Skin of body (tissue), 2 donors: ENCODE data around the gene HTT-AS. TPM values are rescaled to one million over a fixed set of nuclear protein-coding genes. Genes with fewer than 3 reads are reported as not detected.

Experiments
- DNase-seq: peaks from one replicate; lab custom pipeline; 2025; lab: John Stamatoyannopoulos, UW
- total RNA-seq: library from RNA; depleted of rRNA; stranded (reverse); fragments of >200 nt; gene quantifications from one replicate; pipeline ENCODE4 v1.2.3, GENCODE V29; 2014

The HTT-AS gene
- total RNA-seq, 1 donor from 2014 or later: not detected

DNA sequence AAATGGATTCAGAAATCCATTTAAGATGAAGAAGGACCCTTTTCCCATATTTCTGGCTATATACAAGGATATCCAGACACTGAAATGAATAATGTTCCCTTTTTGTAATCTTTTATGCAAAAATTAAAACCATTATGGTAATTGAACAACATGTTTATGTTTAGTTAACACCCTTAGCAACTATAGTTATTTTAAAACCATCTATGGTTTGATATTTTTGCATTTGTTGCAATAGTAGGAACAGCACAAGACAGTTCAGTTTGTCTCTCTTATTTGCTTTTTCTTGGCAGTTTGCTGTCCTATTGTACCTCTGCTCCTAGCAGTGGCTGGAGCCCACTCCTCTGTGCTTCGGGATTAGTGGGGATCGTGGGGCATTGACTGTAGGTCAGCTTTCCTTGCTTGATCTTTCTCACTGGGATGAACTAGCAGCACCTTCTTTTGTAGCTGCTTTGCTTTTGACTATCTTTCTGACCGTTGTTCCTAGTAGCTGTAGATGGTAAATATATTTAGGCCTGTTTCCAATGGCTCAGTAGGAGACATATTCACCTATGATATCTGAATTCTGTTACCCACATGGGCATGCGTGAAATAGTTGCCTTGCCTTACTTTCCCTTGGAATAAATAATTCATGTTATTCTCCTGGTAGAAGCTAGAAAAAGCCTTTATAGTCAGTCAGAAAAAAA lies 12.9 kb upstream of the HTT-AS start:
- no peak for DNase-seq

DNA sequence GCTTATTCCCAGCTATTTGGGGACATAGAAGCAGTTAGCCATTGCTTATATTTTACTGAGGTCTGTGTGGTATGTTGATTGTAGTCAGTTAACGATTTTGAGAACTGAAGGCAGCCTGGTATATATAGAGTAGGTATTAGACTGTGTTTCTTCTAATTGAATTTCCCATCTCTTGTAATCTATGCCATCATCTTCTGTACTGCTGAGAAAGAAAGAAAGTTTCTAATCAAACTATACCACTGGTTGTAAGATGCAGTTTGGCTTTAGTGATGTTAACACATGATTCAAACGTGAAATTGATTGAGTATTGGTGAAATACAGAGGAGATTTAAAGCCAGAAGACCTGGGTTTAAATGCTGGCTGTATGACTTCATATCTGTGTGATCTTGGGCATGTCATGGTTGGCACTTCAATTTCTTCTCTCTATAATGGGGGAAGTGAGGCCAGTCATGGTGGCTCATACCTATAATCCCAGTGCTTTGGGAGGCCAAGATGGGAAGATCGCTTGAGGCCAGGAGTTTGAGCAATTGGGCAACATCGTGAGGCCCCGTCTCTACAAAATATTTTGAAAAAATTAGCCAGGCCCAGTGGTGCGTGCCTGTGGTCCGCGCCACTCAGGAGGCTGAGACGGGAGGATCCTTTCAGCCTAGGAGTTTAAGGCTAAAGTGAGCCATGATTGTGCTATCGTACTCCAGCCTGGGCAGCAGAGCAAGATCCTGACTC lies 11.8 kb upstream of the HTT-AS start:
- DNase-seq: no peak

DNA sequence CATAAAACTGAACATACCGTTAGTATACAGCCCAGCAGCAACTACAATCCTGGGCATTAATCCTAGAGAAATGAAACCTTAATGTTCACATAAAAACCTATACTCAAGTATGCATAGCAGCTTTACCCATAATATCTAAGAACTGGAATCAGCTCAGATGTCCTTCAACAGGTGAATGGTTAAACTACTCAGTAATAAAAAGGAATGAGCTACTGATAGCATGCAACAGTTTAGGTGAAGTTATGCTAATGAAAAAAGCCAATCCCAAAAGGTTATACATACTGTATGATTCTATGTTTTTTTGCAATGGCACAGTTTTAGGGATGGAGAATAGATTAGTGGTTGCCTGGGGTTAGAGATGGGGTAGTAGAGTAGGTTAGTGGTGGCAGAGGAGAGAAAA lies 9.4 kb upstream of the HTT-AS start:
- no peak for DNase-seq

DNA sequence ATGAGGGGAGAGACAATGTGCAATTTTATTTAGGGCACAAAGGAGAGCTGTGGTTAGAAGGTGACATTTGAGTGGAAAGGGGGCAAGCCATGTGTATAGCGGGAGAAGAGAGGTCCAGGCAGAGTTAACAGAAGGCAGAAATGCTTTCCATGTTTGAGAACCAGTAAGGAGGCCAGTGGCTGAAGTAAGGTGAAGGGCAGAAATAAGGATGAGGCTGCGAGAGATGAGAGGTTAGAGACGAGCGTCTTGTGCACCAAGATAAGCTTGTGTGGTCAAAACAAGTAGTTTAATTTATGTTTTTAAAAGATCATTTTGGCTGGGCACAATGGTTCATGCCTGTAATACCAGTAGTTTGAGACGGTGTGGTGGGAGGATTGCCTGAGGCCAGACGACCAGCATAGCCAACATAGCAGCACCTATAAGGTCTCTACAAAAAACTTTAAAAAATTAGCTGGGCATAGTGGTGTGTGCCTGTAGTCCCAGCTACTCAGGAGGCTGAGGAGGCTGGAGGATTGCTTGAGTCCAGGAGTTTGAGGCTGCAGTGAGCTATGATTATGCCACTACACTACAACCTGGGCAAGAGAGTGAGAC lies 8.7 kb upstream of the HTT-AS start:
- no peak for DNase-seq

DNA sequence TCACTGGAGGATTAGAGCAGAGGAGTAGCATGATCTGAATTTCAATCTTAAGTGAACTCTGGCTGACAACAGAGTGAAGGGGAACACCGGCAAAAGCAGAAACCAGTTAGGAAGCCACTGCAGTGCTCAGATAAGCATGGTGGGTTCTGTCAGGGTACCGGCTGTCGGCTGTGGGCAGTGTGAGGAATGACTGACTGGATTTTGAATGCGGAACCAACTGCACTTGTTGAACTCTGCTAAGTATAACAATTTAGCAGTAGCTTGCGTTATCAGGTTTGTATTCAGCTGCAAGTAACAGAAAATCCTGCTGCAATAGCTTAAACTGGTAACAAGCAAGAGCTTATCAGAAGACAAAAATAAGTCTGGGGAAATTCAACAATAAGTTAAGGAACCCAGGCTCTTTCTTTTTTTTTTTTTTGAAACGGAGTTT lies 5.4 kb upstream of the HTT-AS start:
- DNase-seq: no peak

DNA sequence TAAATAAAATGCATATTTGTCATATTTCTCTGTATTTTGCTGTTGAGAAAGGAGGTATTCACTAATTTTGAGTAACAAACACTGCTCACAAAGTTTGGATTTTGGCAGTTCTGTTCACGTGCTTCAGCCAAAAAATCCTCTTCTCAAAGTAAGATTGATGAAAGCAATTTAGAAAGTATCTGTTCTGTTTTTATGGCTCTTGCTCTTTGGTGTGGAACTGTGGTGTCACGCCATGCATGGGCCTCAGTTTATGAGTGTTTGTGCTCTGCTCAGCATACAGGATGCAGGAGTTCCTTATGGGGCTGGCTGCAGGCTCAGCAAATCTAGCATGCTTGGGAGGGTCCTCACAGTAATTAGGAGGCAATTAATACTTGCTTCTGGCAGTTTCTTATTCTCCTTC lies 3.5 kb upstream of the HTT-AS start:
- DNase-seq: no peak

DNA sequence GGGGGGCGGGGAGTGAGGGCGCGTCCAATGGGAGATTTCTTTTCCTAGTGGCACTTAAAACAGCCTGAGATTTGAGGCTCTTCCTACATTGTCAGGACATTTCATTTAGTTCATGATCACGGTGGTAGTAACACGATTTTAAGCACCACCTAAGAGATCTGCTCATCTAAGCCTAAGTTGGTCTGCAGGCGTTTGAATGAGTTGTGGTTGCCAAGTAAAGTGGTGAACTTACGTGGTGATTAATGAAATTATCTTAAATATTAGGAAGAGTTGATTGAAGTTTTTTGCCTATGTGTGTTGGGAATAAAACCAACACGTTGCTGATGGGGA lies 1.3 kb upstream of the HTT-AS start:
- no peak for DNase-seq

DNA sequence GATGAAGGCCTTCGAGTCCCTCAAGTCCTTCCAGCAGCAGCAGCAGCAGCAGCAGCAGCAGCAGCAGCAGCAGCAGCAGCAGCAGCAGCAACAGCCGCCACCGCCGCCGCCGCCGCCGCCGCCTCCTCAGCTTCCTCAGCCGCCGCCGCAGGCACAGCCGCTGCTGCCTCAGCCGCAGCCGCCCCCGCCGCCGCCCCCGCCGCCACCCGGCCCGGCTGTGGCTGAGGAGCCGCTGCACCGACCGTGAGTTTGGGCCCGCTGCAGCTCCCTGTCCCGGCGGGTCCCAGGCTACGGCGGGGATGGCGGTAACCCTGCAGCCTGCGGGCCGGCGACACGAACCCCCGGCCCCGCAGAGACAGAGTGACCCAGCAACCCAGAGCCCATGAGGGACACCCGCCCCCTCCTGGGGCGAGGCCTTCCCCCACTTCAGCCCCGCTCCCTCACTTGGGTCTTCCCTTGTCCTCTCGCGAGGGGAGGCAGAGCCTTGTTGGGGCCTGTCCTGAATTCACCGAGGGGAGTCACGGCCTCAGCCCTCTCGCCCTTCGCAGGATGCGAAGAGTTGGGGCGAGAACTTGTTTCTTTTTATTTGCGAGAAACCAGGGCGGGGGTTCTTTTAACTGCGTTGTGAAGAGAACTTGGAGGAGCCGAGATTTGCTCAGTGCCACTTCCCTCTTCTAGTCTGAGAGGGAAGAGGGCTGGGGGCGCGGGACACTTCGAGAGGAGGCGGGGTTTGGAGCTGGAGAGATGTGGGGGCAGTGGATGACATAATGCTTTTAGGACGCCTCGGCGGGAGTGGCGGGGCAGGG lies 711 bp upstream of the HTT-AS start:
- DNase-seq: peak; percentile 33

DNA sequence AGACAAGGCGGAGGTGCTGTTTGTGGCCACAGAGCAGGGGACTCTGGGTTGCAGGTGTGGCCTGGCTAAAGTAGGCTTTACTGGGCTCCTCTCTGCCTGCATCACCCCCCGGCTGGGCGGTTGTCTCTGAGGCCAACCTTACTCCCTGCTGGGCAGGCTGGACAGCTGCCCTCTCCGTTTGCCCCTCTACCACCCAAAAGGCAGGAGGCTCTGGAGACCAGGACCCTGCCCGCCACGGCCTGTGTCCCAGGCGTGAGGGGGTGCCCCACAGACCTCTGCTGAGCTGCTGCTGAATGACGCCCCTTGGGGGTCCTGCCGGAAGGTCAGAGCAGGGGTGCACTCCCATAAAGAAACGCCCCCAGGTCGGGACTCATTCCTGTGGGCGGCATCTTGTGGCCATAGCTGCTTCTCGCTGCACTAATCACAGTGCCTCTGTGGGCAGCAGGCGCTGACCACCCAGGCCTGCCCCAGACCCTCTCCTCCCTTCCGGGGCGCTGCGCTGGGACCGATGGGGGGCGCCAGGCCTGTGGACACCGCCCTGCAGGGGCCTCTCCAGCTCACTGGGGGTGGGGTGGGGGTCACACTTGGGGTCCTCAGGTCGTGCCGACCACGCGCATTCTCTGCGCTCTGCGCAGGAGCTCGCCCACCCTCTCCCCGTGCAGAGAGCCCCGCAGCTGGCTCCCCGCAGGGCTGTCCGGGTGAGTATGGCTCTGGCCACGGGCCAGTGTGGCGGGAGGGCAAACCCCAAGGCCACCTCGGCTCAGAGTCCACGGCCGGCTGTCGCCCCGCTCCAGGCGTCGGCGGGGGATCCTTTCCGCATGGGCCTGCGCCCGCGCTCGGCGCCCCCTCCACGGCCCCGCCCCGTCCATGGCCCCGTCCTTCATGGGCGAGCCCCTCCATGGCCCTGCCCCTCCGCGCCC lies 920 bp downstream of the HTT-AS start:
- peak; percentile 78 for DNase-seq

DNA sequence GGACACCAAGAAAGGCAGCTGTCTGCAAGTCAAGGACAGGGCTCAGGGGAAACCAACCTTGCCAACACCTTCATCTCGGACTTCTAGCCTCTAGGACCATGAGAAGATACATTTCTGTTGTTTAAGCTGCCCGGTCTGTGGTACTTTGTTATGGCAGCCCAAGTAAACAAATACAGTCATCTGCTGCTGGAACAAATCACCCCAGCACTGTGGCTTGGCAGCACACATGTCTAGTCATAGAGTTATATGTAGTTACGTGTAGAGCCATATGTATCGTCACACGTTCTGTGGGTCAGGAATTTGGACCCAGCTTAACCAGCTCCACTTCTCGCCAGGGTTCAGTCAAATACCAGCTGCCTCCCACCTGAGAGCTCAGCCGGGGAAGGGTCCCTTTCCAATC lies 2.5 kb downstream of the HTT-AS start:
- no peak for DNase-seq

DNA sequence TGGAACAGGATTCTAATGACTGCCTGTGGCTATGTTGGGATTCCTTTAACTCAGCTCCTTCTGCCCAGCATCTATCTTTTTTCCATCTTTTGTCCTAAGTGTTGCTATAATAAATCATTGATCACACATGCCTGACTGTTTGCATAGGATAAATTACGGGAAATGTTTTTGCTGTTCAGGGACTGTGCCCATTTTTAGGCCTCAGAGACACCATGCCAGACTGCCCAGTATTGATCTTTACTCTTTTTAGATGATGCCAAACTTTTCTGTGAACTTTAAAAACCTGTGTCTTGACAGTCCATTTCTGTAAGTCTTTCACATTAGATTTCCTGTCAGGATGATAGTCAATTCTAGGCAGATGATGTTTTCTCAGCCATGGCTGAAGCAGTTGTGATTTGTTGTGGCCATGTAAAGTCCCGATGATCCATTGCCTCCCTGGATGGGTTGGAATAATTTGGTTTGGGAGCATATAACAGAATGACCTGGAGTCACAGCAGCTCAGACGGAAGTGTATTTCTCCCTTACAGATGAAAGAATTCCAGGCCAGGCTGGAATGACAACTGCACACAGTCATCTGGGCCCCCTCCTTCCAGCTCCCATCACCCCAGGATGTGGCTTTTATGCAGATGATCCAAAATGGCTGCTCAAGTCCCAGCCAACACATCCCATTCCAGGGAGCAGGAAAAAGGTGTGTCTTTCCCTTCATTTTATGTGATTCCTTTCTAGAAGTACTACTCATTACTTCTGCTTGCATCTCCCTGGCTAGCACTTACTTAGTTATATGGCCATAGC lies 3.4 kb downstream of the HTT-AS start:
- no peak for DNase-seq

DNA sequence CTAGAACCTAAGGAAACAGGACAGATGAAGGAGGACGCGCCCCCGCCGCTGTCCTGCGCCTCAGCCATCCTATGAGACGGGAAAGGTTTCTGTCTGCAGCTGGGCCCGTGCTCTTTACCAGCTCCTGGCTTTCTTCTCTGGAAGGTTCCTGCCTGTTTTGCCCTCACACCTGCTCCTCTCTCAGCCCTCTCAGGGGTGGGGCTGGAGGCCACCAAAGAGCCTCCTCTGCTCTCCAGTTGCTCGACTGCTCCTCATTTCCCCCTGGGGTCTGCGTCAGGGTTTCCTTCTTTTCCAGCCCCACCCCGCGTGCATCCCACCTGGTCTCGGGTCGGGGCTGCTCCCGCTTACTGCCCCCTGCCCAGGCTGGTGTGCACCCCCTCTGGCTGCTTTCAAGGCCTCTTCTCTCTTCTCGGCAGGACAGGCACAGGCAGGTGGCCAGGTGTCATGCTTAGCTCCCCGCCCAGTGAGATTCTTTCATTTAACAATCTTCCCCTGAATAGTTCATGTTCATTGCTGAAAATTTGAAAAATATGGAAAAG lies 4.6 kb downstream of the HTT-AS start:
- no peak for DNase-seq

DNA sequence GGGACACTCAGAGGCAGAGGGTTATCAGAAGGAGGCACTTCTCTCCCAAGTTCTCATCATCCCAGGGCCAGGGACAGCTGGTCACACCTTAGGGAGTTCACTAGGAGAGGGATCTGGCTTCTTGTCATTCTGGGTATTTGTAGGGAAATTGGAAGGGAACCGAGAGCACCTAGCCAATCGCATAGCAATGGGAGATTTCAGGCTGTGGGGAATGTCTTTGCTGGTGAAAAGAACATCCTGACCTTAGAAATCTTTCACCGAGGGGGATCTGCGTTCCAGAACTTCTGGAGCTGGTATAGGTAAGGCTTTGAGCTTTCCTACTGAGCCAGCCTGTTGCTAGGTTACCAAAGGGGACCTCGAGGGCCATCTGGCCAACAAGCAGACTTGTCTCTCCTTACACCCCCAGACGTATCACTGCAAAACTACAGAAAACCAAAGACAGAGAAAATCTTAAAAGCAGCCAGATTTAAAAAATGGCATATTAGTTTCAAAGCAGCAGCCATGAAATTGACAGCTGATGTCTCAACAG lies 6.8 kb downstream of the HTT-AS start:
- DNase-seq: no peak

DNA sequence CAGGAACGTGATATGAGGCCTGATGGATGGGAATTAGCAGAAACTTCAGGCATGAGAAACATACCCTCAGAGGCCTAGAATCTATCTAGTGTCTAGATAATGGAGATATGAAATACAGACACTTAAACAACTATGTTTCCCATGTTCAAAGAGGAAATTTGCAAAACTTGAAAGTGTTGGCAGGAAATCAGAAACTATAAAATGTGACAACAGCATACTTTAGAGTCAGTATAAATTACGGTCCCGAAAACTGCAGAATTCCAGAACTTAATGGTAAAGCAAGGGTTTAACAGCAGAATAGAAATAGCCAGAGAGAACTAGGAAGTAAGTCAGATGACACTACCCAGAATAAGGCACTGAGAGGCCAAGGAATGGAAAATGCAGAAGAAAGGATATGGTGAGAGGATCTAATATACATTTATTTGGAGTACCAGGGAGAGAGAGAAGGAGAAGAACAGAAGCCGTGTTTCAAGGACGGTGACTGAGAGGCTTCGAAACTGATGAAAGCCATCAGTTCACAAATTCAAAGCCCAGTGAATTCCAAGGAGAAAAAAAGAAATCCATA lies 7.4 kb downstream of the HTT-AS start:
- no peak for DNase-seq

DNA sequence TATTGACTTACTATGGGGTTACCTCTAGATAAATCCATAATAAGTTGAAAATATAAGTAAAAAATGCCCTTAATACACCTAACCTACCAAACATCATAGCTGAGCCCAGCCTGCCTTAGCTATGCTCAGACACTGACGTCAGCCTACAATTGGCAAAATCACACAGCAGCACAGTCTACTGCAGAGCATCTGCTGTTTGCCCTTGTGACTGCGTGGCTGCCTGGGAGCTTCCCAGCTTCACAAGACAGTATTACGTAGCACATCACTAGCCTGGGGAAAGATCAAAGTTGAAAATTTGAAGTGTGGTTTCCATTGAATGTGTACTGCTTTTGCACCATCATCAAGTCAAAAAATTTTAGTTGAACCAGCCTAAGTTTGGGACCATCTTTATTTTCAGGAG lies 8.8 kb downstream of the HTT-AS start:
- DNase-seq: no peak

DNA sequence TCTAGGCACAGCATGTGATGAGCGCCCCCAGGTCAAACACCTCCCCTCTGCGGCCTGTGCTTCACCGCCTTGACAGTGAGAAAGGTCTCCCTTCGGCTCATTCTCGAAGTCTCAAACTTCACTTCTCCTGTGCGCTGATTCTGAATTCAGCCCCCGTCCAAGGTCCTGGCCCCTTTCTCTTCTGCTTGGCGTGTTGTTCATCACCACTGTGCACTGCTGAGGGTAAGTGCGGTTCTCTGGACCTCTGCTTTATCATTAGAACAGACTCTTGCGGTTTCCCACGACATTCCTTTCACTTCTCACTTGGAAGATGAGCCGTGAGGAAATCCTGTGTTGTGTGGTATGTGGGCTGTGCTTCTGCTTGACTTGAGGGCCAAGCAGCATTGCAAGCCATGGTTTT lies 11.9 kb downstream of the HTT-AS start:
- no peak for DNase-seq

DNA sequence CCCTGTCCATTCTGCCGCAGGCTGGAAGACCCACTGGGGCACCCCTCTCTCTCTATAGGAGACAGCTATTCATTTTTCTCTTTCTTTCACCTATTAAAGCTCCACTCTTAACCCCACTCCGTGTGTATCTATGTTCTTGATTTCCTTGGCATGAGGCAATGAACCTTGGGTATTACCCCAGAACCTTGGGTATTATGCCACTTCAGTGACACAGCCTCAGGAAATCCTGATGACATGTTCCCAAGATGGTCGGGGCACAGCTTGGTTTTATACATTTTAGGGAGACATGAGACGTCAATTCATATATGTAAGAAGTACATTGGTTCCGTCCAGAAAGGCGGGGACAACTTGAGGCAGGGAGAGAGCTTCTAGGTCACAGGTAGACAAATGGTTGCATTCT lies 13.4 kb downstream of the HTT-AS start:
- DNase-seq: no peak

DNA sequence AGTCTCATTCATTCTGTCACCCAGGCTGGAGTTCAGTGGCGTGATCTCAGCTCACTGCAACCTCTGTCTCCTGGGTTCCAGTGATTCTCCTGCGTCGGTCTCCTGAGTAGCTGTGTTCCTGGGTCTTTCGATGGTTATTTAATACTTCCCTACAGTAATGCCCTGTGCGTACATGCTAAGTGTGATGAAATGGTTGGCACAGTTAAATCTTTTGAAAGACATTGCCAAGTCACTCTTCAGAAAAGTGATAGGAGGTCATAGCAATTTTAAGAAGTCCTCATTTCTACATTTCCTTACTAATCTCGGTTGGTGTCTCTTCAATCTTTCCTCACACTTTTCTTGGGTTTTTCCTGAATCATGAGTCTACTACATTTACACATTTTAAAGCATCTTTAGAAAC lies 14.4 kb downstream of the HTT-AS start:
- DNase-seq: no peak

DNA sequence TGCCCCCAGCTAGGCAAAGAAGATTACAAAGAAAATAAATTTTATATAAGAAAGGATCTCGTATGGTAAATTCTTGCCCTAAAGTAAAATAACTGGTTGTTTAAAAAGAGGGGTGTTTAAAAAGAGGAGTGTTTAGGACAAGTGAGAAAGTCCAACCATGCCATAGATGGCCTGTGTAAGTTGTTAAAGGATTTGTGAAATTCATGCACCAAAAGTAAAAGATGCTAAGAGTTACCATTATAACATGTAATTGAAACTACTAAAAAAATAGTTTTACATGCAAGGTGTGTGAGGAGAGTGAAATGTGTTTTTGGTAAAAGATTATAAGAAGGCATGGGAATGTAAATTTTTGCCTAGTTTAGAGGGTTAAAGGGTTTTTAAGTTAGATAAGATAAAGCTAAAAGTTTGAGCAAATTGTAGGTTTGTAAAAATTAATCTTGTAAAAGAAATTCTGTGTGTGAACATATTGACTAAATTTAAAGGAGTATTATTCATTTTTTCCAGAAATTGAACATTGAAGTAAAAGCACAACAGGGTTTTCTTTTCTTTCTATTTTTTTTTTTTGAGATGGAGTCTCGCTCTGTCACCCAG lies 20.1 kb downstream of the HTT-AS start:
- no peak for DNase-seq
